NCI-H2081 (cell line): ENCODE results near the gene GPX7.

Source experiments
- DNase-seq, 2 experiments: peaks; one replicate each; lab custom pipeline; 2025; lab: John Stamatoyannopoulos, UW

Gene GPX7

GRCh38 chr1:52588027-52588426 lies 14.1 kb upstream of the GPX7 start:
- no peak for DNase-seq

- DNase-seq = no peak
Measured at GRCh38 chr1:52588535-52588934, 13.6 kb upstream of the GPX7 start.

GRCh38 chr1:52590266-52590665 lies 11.9 kb upstream of the GPX7 start:
- DNase-seq = no peak

GRCh38 chr1:52592637-52593323 lies 9.4 kb upstream of the GPX7 start:
- no peak for DNase-seq

- DNase-seq = no peak
Measured at GRCh38 chr1:52593495-52593894, 8.7 kb upstream of the GPX7 start.

GRCh38 chr1:52595061-52595460 lies 7.1 kb upstream of the GPX7 start:
- no peak for DNase-seq

GRCh38 chr1:52597912-52598311 lies 4.3 kb upstream of the GPX7 start:
- no peak for DNase-seq

GRCh38 chr1:52598729-52599128 lies 3.4 kb upstream of the GPX7 start:
- DNase-seq = no peak

GRCh38 chr1:52599236-52599635 lies 2.9 kb upstream of the GPX7 start:
- no peak for DNase-seq

- no peak for DNase-seq
Measured at GRCh38 chr1:52600533-52601179, 1.5 kb upstream of the GPX7 start.

GRCh38 chr1:52601519-52601918 lies 652 bp upstream of the GPX7 start:
- DNase-seq = no peak

GRCh38 chr1:52602856-52603600 lies 857 bp downstream of the GPX7 start:
- no peak for DNase-seq

- DNase-seq = no peak
Measured at GRCh38 chr1:52603630-52604029, 1.5 kb downstream of the GPX7 start.

GRCh38 chr1:52604063-52604770 lies 2.0 kb downstream of the GPX7 start:
- no peak for DNase-seq

GRCh38 chr1:52613636-52614373 lies 11.6 kb downstream of the GPX7 start:
- no peak for DNase-seq

GRCh38 chr1:52614671-52615070 lies 12.5 kb downstream of the GPX7 start:
- no peak for DNase-seq

- no peak for DNase-seq
Measured at GRCh38 chr1:52615489-52616042, 13.4 kb downstream of the GPX7 start.

GRCh38 chr1:52621950-52622349 lies 19.8 kb downstream of the GPX7 start:
- DNase-seq = no peak

GRCh38 chr1:52623812-52624211 lies 21.6 kb downstream of the GPX7 start:
- no peak for DNase-seq

- DNase-seq = no peak
Measured at GRCh38 chr1:52627028-52627427, 24.9 kb downstream of the GPX7 start.

GRCh38 chr1:52628614-52629324 lies 26.6 kb downstream of the GPX7 start:
- no peak for DNase-seq
